GM23248 (cell line): Measurements from ENCODE around the gene PAIP2. TPM values are rescaled to one million over a fixed set of nuclear protein-coding genes. Genes with fewer than 3 reads are reported as not detected.
"Not testable (repeated sequence)": the region's sequence is repeated elsewhere in the genome, so short reads cannot be mapped to it uniquely, and the experiment has no call there.

Experiments
- DNase-seq: peaks from one replicate; pipeline ENCODE4 v3.0.0-alpha.2; 2015
- H2AFZ ChIP-seq: fragments of 200-600 bp; sonication (generic); 2 replicates; pipeline ENCODE4 v1.6.1; 2016; ENCODE audit warnings: antibody characterized with exemption
- H3F3A ChIP-seq: fragments of 200-600 bp; sonication (generic); 2 replicates; pipeline ENCODE4 v1.6.1; 2016; ENCODE audit warnings: mild to moderate bottlenecking, antibody characterized with exemption, mixed run types; ENCODE audit not compliant: insufficient read depth
- H3K27ac ChIP-seq: fragments of 200-600 bp; sonication (generic); 2 replicates; pipeline ENCODE4 v1.5.1; 2016; ENCODE audit warnings: mild to moderate bottlenecking
- H3K27me3 ChIP-seq: fragments of 200-600 bp; sonication (generic); replicated peaks from 2 replicates; pipeline ENCODE4 v1.6.1; 2016; ENCODE audit warnings: mild to moderate bottlenecking; ENCODE audit not compliant: insufficient read depth
- H3K36me3 ChIP-seq: fragments of 200-600 bp; sonication (generic); 2 replicates; pipeline ENCODE4 v1.6.1; 2016; ENCODE audit warnings: low read depth, mild to moderate bottlenecking
- H3K4me1 ChIP-seq: fragments of 200-600 bp; sonication (generic); 2 replicates; pipeline ENCODE4 v1.6.1; 2016; ENCODE audit warnings: mild to moderate bottlenecking; ENCODE audit not compliant: insufficient read depth
- H3K4me2 ChIP-seq: fragments of 200-600 bp; sonication (generic); one replicate; pipeline ENCODE4 v1.6.1; 2016; ENCODE audit warnings: mild to moderate bottlenecking; ENCODE audit not compliant: unreplicated experiment
- H3K4me3 ChIP-seq: fragments of 200-600 bp; sonication (generic); 2 replicates; pipeline ENCODE4 v1.5.1; 2016; ENCODE audit warnings: mild to moderate bottlenecking
- H3K79me2 ChIP-seq: fragments of 200-600 bp; sonication (generic); 2 replicates; pipeline ENCODE4 v1.6.1; 2016; ENCODE audit warnings: mild to moderate bottlenecking; ENCODE audit not compliant: insufficient read depth
- H3K9ac ChIP-seq: fragments of 200-600 bp; sonication (generic); 2 replicates; pipeline ENCODE4 v1.6.1; 2016; ENCODE audit warnings: mild to moderate bottlenecking
- H3K9me2 ChIP-seq: fragments of 200-600 bp; sonication (generic); 2 replicates; pipeline ENCODE4 v1.6.1; 2016; ENCODE audit warnings: mixed run types, mild to moderate bottlenecking, moderate library complexity; ENCODE audit not compliant: insufficient read depth
- H3K9me3 ChIP-seq: fragments of 200-600 bp; sonication (generic); one replicate; pipeline ENCODE4 v1.6.1; 2017; ENCODE audit warnings: low read depth
- H4K20me1 ChIP-seq: fragments of 200-600 bp; sonication (generic); 2 replicates; pipeline ENCODE4 v1.6.0; 2016; ENCODE audit not compliant: insufficient read depth
- EZH2 ChIP-seq: fragments of 200-600 bp; sonication (generic); IDR thresholded peaks from 2 replicates; pipeline ENCODE4 v1.6.1; 2018; ENCODE audit warnings: antibody characterized with exemption, mild to moderate bottlenecking; ENCODE audit not compliant: insufficient read depth, poor library complexity, severe bottlenecking
- EZH2phosphoT487 ChIP-seq: fragments of 200-600 bp; sonication (generic); IDR thresholded peaks from 2 replicates; pipeline ENCODE4 v1.6.1; 2018; ENCODE audit warnings: antibody characterized with exemption, moderate library complexity, mild to moderate bottlenecking, low read depth; ENCODE audit not compliant: insufficient read depth
- WGBS, 2 experiments: methylation state at CpG; one replicate each; pipeline ENCODE4 v1.1.6; 2015 to 2017; ENCODE audit warnings: low lambda C conversion rate in 2 of 2, low coverage in 1 of 2; ENCODE audit errors: missing lambda C conversion rate in 2 of 2; 5-methylcytosine and 5-hydroxymethylcytosine counted together
- in situ Hi-C: fragments of 300-500 bp; cut with MboI; formaldehyde crosslinking; loops from 2 replicates; pipeline ENCODE4 v1.15.0; 2020
- polyA plus RNA-seq: library from polyadenylated mRNA; unstranded; fragments of >200 nt; fragmentation: Nextera tagmentation; extraction: Ambion mirVana; gene quantifications from 2 replicates; pipeline ENCODE4 v1.2.1, GENCODE V29; 2016
- total RNA-seq: library from RNA; depleted of rRNA; stranded (reverse); fragments of >200 nt; shearing (Covaris generic); gene quantifications from 2 replicates; pipeline ENCODE4 v1.2.3, GENCODE V29; 2014

PAIP2 gene
- total and polyA plus RNA-seq, 2 experiments from 2014 or later, result 62.8 to 112 TPM

GRCh38 chr5:139344177-139344576 lies 2.5 kb downstream of the PAIP2 start:
- peak overlapping the region; percentile 87 for H3K4me3 ChIP-seq
- H3K9ac ChIP-seq, result no peak overlapping the region
- no peaks in the 10 kb centered on the region for H3K36me3 ChIP-seq
- H2AFZ ChIP-seq, result no peak overlapping the region
- TF ChIP-seq EZH2phosphoT487, result no peak
- TF ChIP-seq EZH2, result no peak
- peaks cover 74% of the 10 kb centered on the region for H3K79me2 ChIP-seq
- 66 to 68% methylated on average over 2 of the region's 2 CpGs for WGBS, 2 experiments
- no peaks in the 10 kb centered on the region for H3K27me3 ChIP-seq
- H3K9me2 ChIP-seq, result no peaks in the 10 kb centered on the region
- peaks cover 30% of the 10 kb centered on the region for H4K20me1 ChIP-seq
- H3K4me2 ChIP-seq, result peak overlapping the region; percentile 95
- H3K9me3 ChIP-seq, result no peaks in the 10 kb centered on the region
- in situ Hi-C loops, result no loop called here
- peaks cover 16% of the 10 kb centered on the region; the same call in 1 of the 2 replicates for H3K4me1 ChIP-seq
- peaks cover 15% of the 10 kb centered on the region for H3F3A ChIP-seq
- DNase-seq, result no peak
- H3K27ac ChIP-seq, result no peak overlapping the region

GRCh38 chr5:139345442-139345841 lies 3.8 kb downstream of the PAIP2 start:
- 98 to 99% methylated on average over 8 of the region's 8 CpGs for WGBS, 2 experiments
- H2AFZ ChIP-seq, H3K4me3 ChIP-seq, H3K27ac ChIP-seq, H3K9me3 ChIP-seq, H3K4me2 ChIP-seq, H3K27me3 ChIP-seq, DNase-seq, H3K9me2 ChIP-seq, H3K36me3 ChIP-seq, in situ Hi-C loops, H3K9ac ChIP-seq: not testable (repeated sequence)
- Histone ChIP-seq H3K79me2 (peaks cover 87% of the 10 kb centered on the region), H3K4me1 (peaks cover 22% of the 10 kb centered on the region; the same call in 1 of the 2 replicates), H4K20me1 (peaks cover 34% of the 10 kb centered on the region), H3F3A (peaks cover 10% of the 10 kb centered on the region; the same call in 1 of the 2 replicates)

- WGBS, 2 experiments, result 85 to 88% methylated on average over 9 of the region's 9 CpGs
- peaks cover 100% of the 10 kb centered on the region for H3K79me2 ChIP-seq
- H3K4me3 ChIP-seq, in situ Hi-C loops, H2AFZ ChIP-seq, DNase-seq, H3K27ac ChIP-seq, H3F3A ChIP-seq, H3K36me3 ChIP-seq, H3K9me3 ChIP-seq, H3K9me2 ChIP-seq, H3K4me2 ChIP-seq, H3K9ac ChIP-seq, H3K27me3 ChIP-seq: not testable (repeated sequence)
- H3K4me1 ChIP-seq, result peaks cover 28% of the 10 kb centered on the region
- H4K20me1 ChIP-seq, result peaks cover 35% of the 10 kb centered on the region
These were observed 6.2 kb downstream of the PAIP2 start for GRCh38 chr5:139347863-139348262.

- no peaks in the 10 kb centered on the region for H3K27me3 ChIP-seq
- no peak for DNase-seq
- H3K9me2 ChIP-seq, result no peaks in the 10 kb centered on the region
- H3K27ac ChIP-seq, result no peak overlapping the region
- in situ Hi-C loops, result no loop called here
- H4K20me1 ChIP-seq, result peaks cover 22% of the 10 kb centered on the region; the same call in 1 of the 2 replicates
- peaks cover 100% of the 10 kb centered on the region for H3K79me2 ChIP-seq
- H3K4me2 ChIP-seq, result no peak overlapping the region
- H3K4me1 ChIP-seq, result peaks cover 16% of the 10 kb centered on the region
- no peaks in the 10 kb centered on the region for H3K9me3 ChIP-seq
- H2AFZ ChIP-seq, result no peak overlapping the region
- no peak overlapping the region for H3K4me3 ChIP-seq
- H3K9ac ChIP-seq, result no peak overlapping the region
- TF ChIP-seq EZH2 (no peak), EZH2phosphoT487 (no peak)
- 0 out of 2 replicates have a peak, but pooled peaks cover 15% of the 10 kb centered on the region for H3K36me3 ChIP-seq
- H3F3A ChIP-seq, result peaks cover 11% of the 10 kb centered on the region
- 75 to 76% methylated on average over 3 of the region's 3 CpGs for WGBS, 2 experiments
These were observed 12.5 kb downstream of the PAIP2 start for GRCh38 chr5:139354186-139354585.

GRCh38 chr5:139355900-139356299 lies 14.2 kb downstream of the PAIP2 start:
- H3K79me2 ChIP-seq, result peaks cover 100% of the 10 kb centered on the region
- H3K27ac ChIP-seq, DNase-seq, H2AFZ ChIP-seq, H3K9ac ChIP-seq, H3K4me3 ChIP-seq, H3K9me2 ChIP-seq, H3K27me3 ChIP-seq, H3K4me2 ChIP-seq, H3K9me3 ChIP-seq, in situ Hi-C loops: not testable (repeated sequence)
- H4K20me1 ChIP-seq, result peaks cover 15% of the 10 kb centered on the region; the same call in 1 of the 2 replicates
- 0 out of 2 replicates have a peak, but pooled peaks cover 15% of the 10 kb centered on the region for H3K36me3 ChIP-seq
- H3K4me1 ChIP-seq, result peaks cover 16% of the 10 kb centered on the region
- WGBS, 2 experiments, result 98 to 99% methylated on average over 7 to 8 of the region's 8 CpGs
- H3F3A ChIP-seq, result peaks cover 13% of the 10 kb centered on the region
